Suprapubic skin (tissue), 4 donors: ENCODE measurements around the gene SIDT1.

Source experiments
- CTCF ChIP-seq, 2 donors: fragments of 200-600 bp in 1 of 2; fragments of 450-650 bp in 1 of 2; sonication (generic) in 1 of 2; IDR thresholded peaks; one replicate each; pipeline ENCODE4 v1.5.1; 2016 to 2019; ENCODE audit warnings: antibody characterized with exemption in 2 of 2, mild to moderate bottlenecking in 1 of 2, moderate library complexity in 1 of 2
- EP300 ChIP-seq: sonication (generic); formaldehyde crosslinking; IDR thresholded peaks from one replicate; pipeline ENCODE4 v1.6.1; 2017; ENCODE audit warnings: antibody characterized with exemption
- POLR2A ChIP-seq, 2 donors: fragments of 450-650 bp; IDR thresholded peaks; one replicate each; pipeline ENCODE4 v1.6.1; 2017; ENCODE audit warnings: antibody characterized with exemption in 2 of 2, mild to moderate bottlenecking in 2 of 2, moderate library complexity in 2 of 2
- POLR2AphosphoS5 ChIP-seq, 3 donors: sonication (generic); formaldehyde crosslinking; IDR thresholded peaks; one replicate each; pipeline ENCODE4 v1.6.1; 2017; ENCODE audit warnings: antibody characterized with exemption in 3 of 3

GRCh38 chr3:113585228-113585627 lies 52.9 kb downstream of the SIDT1 start:
- TF ChIP-seq POLR2AphosphoS5 (IDR thresholded peaks at IDR 0.05): no peak
- TF ChIP-seq CTCF (IDR thresholded peaks at IDR 0.05): no peak
- TF ChIP-seq POLR2A (IDR thresholded peaks at IDR 0.05): no peak
- no peak for TF ChIP-seq EP300
